HEK293T (cell line): Measurements from ENCODE around the gene MC1R.
"Not testable (repeated sequence)": the region's sequence is repeated elsewhere in the genome, so short reads cannot be mapped to it uniquely, and the experiment has no call there.

Experiments
- ARNT ChIP-seq: fragments of 450-650 bp; IDR thresholded peaks from 2 replicates; pipeline ENCODE4 v1.6.1; 2017; ENCODE audit warnings: mild to moderate bottlenecking
- BHLHE40 ChIP-seq: fragments of 450-650 bp; IDR thresholded peaks from 2 replicates; pipeline ENCODE4 v1.6.1; 2016; ENCODE audit warnings: mild to moderate bottlenecking, moderate library complexity, borderline replicate concordance
- FOXK2 ChIP-seq: fragments of 450-650 bp; IDR thresholded peaks from 2 replicates; pipeline ENCODE4 v1.6.1; 2016; ENCODE audit warnings: mild to moderate bottlenecking
- L3MBTL2 ChIP-seq: fragments of 450-650 bp; conservative IDR thresholded peaks from 2 replicates; pipeline ENCODE4 v1.6.1; 2016; ENCODE audit warnings: mild to moderate bottlenecking
- PKNOX1 ChIP-seq: fragments of 450-650 bp; IDR thresholded peaks from 2 replicates; pipeline ENCODE4 v1.6.1; 2016
- SP1 ChIP-seq: fragments of 450-650 bp; IDR thresholded peaks from 2 replicates; pipeline ENCODE4 v1.6.1; 2017
- TARDBP ChIP-seq: fragments of 450-650 bp; IDR thresholded peaks from 2 replicates; pipeline ENCODE4 v1.6.1; 2016
- ZNF384 ChIP-seq: fragments of 450-650 bp; IDR thresholded peaks from 2 replicates; pipeline ENCODE4 v1.6.1; 2016

- TF ChIP-seq ZNF384, TARDBP, L3MBTL2, PKNOX1, ARNT, SP1, BHLHE40, FOXK2: not testable (repeated sequence)
Measured at GRCh38 chr16:89934019-89934418, 15.4 kb downstream of the MC1R start.
